ENCODE data around the gene TTLL8.
"Not testable (repeated sequence)": the region's sequence is repeated elsewhere in the genome, so short reads cannot be mapped to it uniquely, and the experiment has no call there.

The TTLL8 gene

GRCh38 chr22:49999063-49999945, 58.8 kb downstream of the TTLL8 start:
- DNase-seq, result no peak

GRCh38 chr22:49998718-49999062, 59.4 kb downstream of the TTLL8 start:
- no peak for DNase-seq

GRCh38 chr22:49997932-49998717, 60.0 kb downstream of the TTLL8 start:
- DNase-seq, result no peak

- no peak for DNase-seq
Measured at GRCh38 chr22:49997251-49997599, 60.9 kb downstream of the TTLL8 start.

GRCh38 chr22:49996518-49997250, 61.4 kb downstream of the TTLL8 start:
- DNase-seq, result no peak

- DNase-seq, result no peak
Measured at GRCh38 chr22:49996119-49996517, 62.0 kb downstream of the TTLL8 start.

GRCh38 chr22:49995361-49996118, 62.6 kb downstream of the TTLL8 start:
- no peak for DNase-seq

- no peak for DNase-seq
Measured at GRCh38 chr22:49995041-49995360, 63.1 kb downstream of the TTLL8 start.

- no peak for DNase-seq
Measured at GRCh38 chr22:49994361-49995040, 63.6 kb downstream of the TTLL8 start.

- DNase-seq, result no peak
Measured at GRCh38 chr22:49993649-49994360, 64.3 kb downstream of the TTLL8 start.

GRCh38 chr22:49992921-49993648, 65.0 kb downstream of the TTLL8 start:
- no peak for DNase-seq

GRCh38 chr22:49991907-49992533, 66.1 kb downstream of the TTLL8 start:
- no peak for DNase-seq

GRCh38 chr22:49991167-49991566, 66.9 kb downstream of the TTLL8 start:
- DNase-seq, result no peak

- DNase-seq, result not testable (repeated sequence)
Measured at GRCh38 chr22:49989826-49990225, 68.3 kb downstream of the TTLL8 start.

GRCh38 chr22:49986325-49986724, 71.8 kb downstream of the TTLL8 start:
- DNase-seq, result no peak

- no peak for DNase-seq
Measured at GRCh38 chr22:49983148-49984042, 74.7 kb downstream of the TTLL8 start.

GRCh38 chr22:49981799-49982198, 76.3 kb downstream of the TTLL8 start:
- DNase-seq, result not testable (repeated sequence)

- no peak for DNase-seq
Measured at GRCh38 chr22:49979587-49980264, 78.4 kb downstream of the TTLL8 start.

GRCh38 chr22:49977578-49977977, 80.5 kb downstream of the TTLL8 start:
- no peak for DNase-seq
